HG02798 (cell line): Measurements from ENCODE around the gene LMAN1.

Experiments
- ATAC-seq: cut with Tn5 transposase; IDR thresholded peaks from one replicate; pipeline ENCODE4 v1.9.1; 2021; ENCODE audit warnings: mild to moderate bottlenecking; ENCODE audit not compliant: unreplicated experiment, poor library complexity

LMAN1 gene

GRCh38 chr18:59374128-59374527, 15.1 kb upstream of the LMAN1 start:
- ATAC-seq, result no peak

GRCh38 chr18:59372975-59373374, 13.9 kb upstream of the LMAN1 start:
- ATAC-seq, result no peak

DNA sequence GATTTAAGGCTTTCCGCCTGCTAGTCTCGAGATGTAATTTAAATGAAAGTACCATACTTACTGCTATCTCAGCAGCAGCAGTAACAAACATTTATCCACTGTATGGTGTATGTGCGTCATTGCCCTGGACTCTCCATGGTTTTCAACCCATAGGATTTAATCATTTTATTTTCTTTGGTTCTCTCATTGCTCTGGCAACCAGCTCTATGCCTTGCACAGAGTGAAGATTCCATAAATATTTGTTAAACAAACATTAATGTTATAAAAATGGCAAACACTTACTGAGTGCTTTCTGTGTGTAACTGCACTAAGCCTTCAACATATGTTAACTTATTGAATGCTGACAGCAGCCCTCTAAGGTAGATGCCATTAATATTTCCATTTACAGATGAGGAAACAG, 1.3 kb upstream of the LMAN1 start:
- ATAC-seq, result no peak

GRCh38 chr18:59359576-59359952, 499 bp upstream of the LMAN1 start:
- ATAC-seq, result peak; percentile 18

DNA sequence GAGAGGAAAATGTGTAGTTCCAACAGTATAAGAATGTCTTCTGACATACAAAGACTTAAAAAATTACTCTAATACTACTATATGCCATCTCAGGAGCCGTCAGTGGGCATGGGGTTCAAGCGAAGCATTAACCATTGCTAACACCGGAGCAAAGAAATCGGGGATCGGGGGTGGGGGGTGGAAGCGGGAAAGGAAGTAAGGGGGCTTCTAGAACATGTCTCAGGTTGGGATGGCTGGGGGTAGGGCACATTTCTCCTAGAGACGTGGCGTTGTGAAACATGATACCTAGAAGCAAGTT, 702 bp downstream of the LMAN1 start:
- ATAC-seq, result no peak

DNA sequence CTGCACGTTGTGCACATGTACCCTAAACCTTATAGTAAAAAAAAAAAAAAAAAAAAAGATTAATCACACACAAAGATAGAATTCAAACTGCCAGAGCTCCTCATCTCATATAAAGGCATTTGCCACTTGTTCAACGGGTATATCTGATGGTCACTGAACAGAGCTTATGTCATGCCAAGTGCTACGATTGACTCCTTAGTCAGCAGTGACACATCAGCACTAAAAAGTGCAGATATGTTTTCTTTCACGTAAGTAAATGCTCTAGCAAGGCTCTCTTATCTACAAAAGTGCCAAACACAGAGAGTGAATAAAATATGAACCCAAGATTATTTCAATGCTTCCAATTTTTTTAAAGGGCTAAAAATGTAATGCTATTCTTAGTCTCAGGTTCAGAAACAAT, 1.1 kb downstream of the LMAN1 start:
- ATAC-seq, result no peak

DNA sequence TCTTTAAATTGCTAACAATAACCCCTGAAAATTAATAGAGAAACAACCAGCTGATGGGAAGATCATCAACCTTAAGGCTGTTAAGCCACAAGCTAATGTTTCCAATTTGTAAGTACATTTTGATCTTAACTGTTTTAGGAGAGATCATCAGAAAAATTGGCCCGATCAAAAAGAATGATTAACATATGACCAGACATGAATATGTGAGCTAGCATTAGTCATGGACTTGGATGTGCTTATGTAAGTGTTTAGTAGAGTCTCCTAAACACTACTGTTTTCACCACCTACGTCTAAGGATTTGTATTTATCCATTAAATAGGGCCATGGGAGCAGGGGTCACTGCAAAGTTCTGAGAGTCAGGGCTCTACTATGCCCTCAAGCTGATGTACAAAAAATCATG, 4.3 kb downstream of the LMAN1 start:
- ATAC-seq, result no peak

GRCh38 chr18:59353079-59353680, 5.9 kb downstream of the LMAN1 start:
- ATAC-seq, result no peak

GRCh38 chr18:59352250-59352855, 6.7 kb downstream of the LMAN1 start:
- no peak for ATAC-seq

GRCh38 chr18:59345556-59345955, 13.5 kb downstream of the LMAN1 start:
- ATAC-seq, result no peak

DNA sequence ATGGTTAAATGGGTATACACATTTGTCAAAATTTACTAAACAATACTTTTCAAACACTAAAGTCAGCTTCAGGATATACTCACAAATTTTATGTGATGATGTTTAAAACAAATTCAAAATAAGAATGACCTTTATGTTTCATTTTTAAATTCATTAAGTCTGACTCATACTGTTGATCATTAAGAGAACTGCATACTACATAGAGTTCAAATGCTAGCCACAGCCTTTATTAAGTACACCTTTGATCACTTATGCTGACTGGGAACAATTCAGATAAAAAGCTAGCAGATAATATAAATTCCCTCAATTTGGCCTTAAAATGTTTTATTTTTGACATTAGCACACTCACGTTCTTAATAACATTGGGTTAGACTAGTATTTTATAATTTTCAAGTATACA, 14.1 kb downstream of the LMAN1 start:
- no peak for ATAC-seq

DNA sequence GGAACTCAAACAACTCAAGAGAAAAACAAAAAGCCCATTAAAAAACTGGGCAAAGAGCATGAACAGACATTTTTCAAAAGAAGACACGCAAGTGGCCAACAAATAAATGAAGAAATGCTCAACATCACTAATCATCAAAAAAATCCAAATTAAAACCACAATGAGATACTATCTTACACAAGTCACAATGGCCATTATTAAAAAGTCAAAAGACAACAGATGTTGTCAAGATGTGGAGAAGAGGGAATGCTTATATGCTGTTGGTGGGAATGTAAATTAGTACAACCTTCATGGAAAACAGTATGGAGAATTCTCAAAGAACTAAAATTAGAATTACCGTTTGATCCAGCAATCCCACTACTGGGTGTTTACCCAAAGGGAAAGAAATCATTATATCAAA, 15.1 kb downstream of the LMAN1 start:
- no peak for ATAC-seq

DNA sequence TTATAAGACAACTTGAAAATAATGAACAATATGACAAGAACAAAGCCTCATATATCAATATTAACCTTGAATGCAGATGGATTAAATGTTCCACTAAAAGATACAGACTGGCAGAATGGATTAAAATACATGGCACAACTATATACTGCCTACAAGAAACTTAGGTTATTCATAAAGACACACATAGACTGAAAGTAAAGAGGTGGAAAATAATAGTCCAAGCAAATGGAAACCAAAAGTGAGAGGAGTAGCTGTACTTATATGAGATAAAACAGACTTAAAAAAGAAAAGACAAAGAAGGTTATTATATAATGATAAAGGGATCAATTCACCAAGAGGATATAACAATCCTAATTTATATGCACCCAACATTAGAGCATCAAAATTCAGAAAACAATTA, 18.2 kb downstream of the LMAN1 start:
- ATAC-seq, result no peak

- no peak for ATAC-seq
Measured at GRCh38 chr18:59340312-59340711, 18.8 kb downstream of the LMAN1 start.

DNA sequence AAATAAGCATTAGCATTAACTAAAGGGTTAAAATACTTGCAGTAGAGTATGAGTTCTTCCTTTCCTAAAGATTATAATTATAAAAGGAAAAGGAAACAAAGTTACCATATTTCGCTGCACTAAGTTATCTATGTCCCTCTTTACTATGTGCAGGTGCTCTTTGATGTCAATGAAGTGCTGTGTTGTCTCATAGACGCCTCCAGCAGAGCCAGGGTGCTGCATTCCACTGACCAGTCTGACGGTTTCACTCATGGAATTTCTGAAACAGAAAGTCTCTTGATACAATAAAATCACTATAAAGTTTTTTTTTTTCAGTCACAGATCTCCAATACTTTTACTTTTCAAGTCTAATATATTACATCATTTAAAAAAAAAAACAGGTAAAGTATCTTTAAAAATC, 26.1 kb downstream of the LMAN1 start:
- ATAC-seq, result no peak

DNA sequence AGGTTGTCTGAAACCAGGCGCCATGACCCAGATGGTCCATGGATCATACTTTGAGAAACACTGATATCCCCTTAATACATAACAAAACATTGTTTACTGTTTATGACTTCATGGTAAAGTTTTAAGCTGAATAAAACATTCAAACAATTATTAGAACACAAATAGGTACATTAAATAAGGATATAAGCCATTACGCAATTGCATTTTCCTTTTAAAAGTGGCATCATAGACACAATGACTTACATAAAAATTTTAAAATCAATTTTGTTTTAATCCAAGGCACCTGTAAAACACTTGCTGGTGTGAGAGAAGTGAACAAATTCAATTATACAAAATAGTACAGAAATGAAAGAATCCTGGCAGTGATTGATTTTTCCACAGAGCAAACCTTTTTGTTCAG, 30.4 kb downstream of the LMAN1 start:
- ATAC-seq, result no peak

GRCh38 chr18:59325965-59326364, 33.1 kb downstream of the LMAN1 start:
- no peak for ATAC-seq

DNA sequence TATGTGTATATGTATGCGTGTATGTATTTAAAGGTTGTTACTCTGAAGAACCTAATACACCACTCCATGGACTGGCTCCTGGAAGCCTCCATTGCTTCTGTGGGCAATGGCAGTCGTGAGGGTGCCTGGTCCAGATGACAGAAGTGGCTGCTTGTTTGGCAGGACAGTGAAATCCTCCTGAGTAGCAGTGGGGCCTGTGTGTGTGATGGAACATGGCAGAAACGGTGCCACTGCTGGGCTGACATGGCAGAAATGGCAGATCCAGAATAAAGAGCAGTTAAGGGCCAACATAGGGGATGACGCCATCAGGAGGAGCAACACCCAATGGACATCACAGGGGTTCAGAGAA, 34.5 kb downstream of the LMAN1 start:
- ATAC-seq, result no peak

- ATAC-seq, result no peak
Measured at GRCh38 chr18:59323931-59324622, 35.0 kb downstream of the LMAN1 start.

DNA sequence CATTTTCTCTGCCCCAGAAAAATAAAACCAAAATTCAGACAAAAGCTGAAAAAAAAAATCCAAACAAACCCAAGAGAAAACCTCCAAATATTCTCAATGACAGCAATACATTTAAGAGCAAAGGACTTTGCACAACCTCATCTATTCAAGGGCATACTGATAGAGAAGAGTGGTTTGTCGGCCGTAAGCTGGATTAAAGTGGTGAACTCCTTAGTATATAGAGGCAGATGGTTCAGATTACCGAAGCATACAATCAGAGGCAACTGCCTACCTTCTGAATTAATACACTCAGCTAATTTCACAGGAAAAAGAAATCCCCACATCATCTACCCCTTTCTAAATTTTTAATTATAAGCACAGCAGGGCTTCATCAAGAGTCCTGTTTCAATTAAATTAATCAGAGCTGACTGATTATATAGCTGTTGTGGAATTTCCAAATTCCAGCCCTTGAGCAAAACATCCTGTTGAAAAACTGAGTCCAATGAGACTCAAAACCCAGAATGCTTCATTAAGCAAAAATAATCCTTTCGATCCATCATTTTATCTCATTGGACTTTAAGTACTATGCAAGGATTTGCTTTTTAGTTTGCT, 40.5 kb downstream of the LMAN1 start, which contains the start of gene CPLX4:
TSS of gene CPLX4 (minus strand) at position 190 of the 591 bp plus-strand sequence. CDS start at position 3, 187 bp downstream.
- ATAC-seq, result no peak

- no peak for ATAC-seq
Measured at GRCh38 chr18:59311631-59312030, 47.4 kb downstream of the LMAN1 start.

- no peak for ATAC-seq
Measured at GRCh38 chr18:59308938-59309260, 50.2 kb downstream of the LMAN1 start.
